ENCODE measurements around the gene PIM1.
A peak's percentile ranks its signal among the peaks of the same experiment; 100 is the strongest.

Gene PIM1

GRCh38 chr6:37162740-37163139, 7.2 kb upstream of the PIM1 start:
- Histone ChIP-seq H3K9me3 (ENCODE audit: insufficient read depth, low read depth, low read length) (no peaks in the 10 kb centered on the region), H3K9ac (ENCODE audit: low read depth, low read length) (no peak overlapping the region), H3K27ac (ENCODE audit: low read length) (no peak overlapping the region), H3K27me3 (ENCODE audit: insufficient read depth, low read length) (no peaks in the 10 kb centered on the region; the same call in 1 of the 2 replicates), H3K4me1 (ENCODE audit: insufficient read depth, low read length) (no peaks in the 10 kb centered on the region), H3K36me3 (ENCODE audit: insufficient read depth, low read depth, low read length) (no peaks in the 10 kb centered on the region), H3K4me3 (ENCODE audit: low read length) (no peak overlapping the region)

- peak overlapping the region; percentile 92; the same call in 1 of the 2 replicates for H3K9ac ChIP-seq (ENCODE audit: low read depth, low read length)
- H3K27me3 ChIP-seq (ENCODE audit: insufficient read depth, low read length), result peaks cover 5% of the 10 kb centered on the region; the same call in 1 of the 2 replicates
- no peaks in the 10 kb centered on the region for H3K9me3 ChIP-seq (ENCODE audit: insufficient read depth, low read depth, low read length)
- no peak overlapping the region for H3K27ac ChIP-seq (ENCODE audit: low read length)
- H3K4me1 ChIP-seq (ENCODE audit: insufficient read depth, low read length), result peaks cover 17% of the 10 kb centered on the region
- peaks cover 13% of the 10 kb centered on the region for H3K36me3 ChIP-seq (ENCODE audit: insufficient read depth, low read depth, low read length)
- peak overlapping the region; percentile 79 for H3K4me3 ChIP-seq (ENCODE audit: low read length)
These were observed 1.7 kb upstream of the PIM1 start for GRCh38 chr6:37168163-37168758.

- Histone ChIP-seq H3K27ac (ENCODE audit: low read length) (peak overlapping the region; percentile 92), H3K4me1 (ENCODE audit: insufficient read depth, low read length) (peaks cover 17% of the 10 kb centered on the region), H3K9me3 (ENCODE audit: insufficient read depth, low read depth, low read length) (no peaks in the 10 kb centered on the region), H3K36me3 (ENCODE audit: insufficient read depth, low read depth, low read length) (peaks cover 20% of the 10 kb centered on the region), H3K27me3 (ENCODE audit: insufficient read depth, low read length) (peaks cover 5% of the 10 kb centered on the region; the same call in 1 of the 2 replicates), H3K9ac (ENCODE audit: low read depth, low read length) (peak overlapping the region; percentile 92), H3K4me3 (ENCODE audit: low read length) (peak overlapping the region; percentile 79)
These were observed 999 bp upstream of the PIM1 start for GRCh38 chr6:37168811-37169495.

GRCh38 chr6:37170273-37171200, 585 bp downstream of the PIM1 start:
- peak overlapping the region; percentile 84 for H3K4me3 ChIP-seq (ENCODE audit: low read length)
- H3K27ac ChIP-seq (ENCODE audit: low read length), result no peak overlapping the region
- H3K27me3 ChIP-seq (ENCODE audit: insufficient read depth, low read length), result peaks cover 5% of the 10 kb centered on the region; the same call in 1 of the 2 replicates
- H3K4me1 ChIP-seq (ENCODE audit: insufficient read depth, low read length), result peaks cover 17% of the 10 kb centered on the region
- peaks cover 36% of the 10 kb centered on the region for H3K36me3 ChIP-seq (ENCODE audit: insufficient read depth, low read depth, low read length)
- H3K9ac ChIP-seq (ENCODE audit: low read depth, low read length), result peak overlapping the region; percentile 90
- no peaks in the 10 kb centered on the region for H3K9me3 ChIP-seq (ENCODE audit: insufficient read depth, low read depth, low read length)

GRCh38 chr6:37171201-37171969, 1.4 kb downstream of the PIM1 start:
- no peaks in the 10 kb centered on the region for H3K9me3 ChIP-seq (ENCODE audit: insufficient read depth, low read depth, low read length)
- H3K27me3 ChIP-seq (ENCODE audit: insufficient read depth, low read length), result peaks cover 5% of the 10 kb centered on the region; the same call in 1 of the 2 replicates
- peak overlapping the region; percentile 84 for H3K4me3 ChIP-seq (ENCODE audit: low read length)
- peaks cover 41% of the 10 kb centered on the region for H3K36me3 ChIP-seq (ENCODE audit: insufficient read depth, low read depth, low read length)
- no peak overlapping the region for H3K27ac ChIP-seq (ENCODE audit: low read length)
- H3K4me1 ChIP-seq (ENCODE audit: insufficient read depth, low read length), result peaks cover 17% of the 10 kb centered on the region
- H3K9ac ChIP-seq (ENCODE audit: low read depth, low read length), result peak overlapping the region; percentile 90

- peaks cover 41% of the 10 kb centered on the region for H3K36me3 ChIP-seq (ENCODE audit: insufficient read depth, low read depth, low read length)
- peaks cover 5% of the 10 kb centered on the region; the same call in 1 of the 2 replicates for H3K27me3 ChIP-seq (ENCODE audit: insufficient read depth, low read length)
- H3K4me1 ChIP-seq (ENCODE audit: insufficient read depth, low read length), result peaks cover 17% of the 10 kb centered on the region
- no peaks in the 10 kb centered on the region for H3K9me3 ChIP-seq (ENCODE audit: insufficient read depth, low read depth, low read length)
- H3K27ac ChIP-seq (ENCODE audit: low read length), result no peak overlapping the region
- peak overlapping the region; percentile 90; the same call in 1 of the 2 replicates for H3K9ac ChIP-seq (ENCODE audit: low read depth, low read length)
- H3K4me3 ChIP-seq (ENCODE audit: low read length), result peak overlapping the region; percentile 84
These were observed 2.2 kb downstream of the PIM1 start for GRCh38 chr6:37171970-37172812.

- Histone ChIP-seq H3K36me3 (ENCODE audit: insufficient read depth, low read depth, low read length) (peaks cover 41% of the 10 kb centered on the region), H3K27me3 (ENCODE audit: insufficient read depth, low read length) (peaks cover 5% of the 10 kb centered on the region; the same call in 1 of the 2 replicates), H3K27ac (ENCODE audit: low read length) (no peak overlapping the region), H3K9ac (ENCODE audit: low read depth, low read length) (no peak overlapping the region), H3K9me3 (ENCODE audit: insufficient read depth, low read depth, low read length) (no peaks in the 10 kb centered on the region), H3K4me1 (ENCODE audit: insufficient read depth, low read length) (peaks cover 17% of the 10 kb centered on the region), H3K4me3 (ENCODE audit: low read length) (no peak overlapping the region)
These were observed 3.0 kb downstream of the PIM1 start for GRCh38 chr6:37172912-37173492.

GRCh38 chr6:37173493-37174195, 3.7 kb downstream of the PIM1 start:
- H3K9ac ChIP-seq (ENCODE audit: low read depth, low read length), result no peak overlapping the region
- no peaks in the 10 kb centered on the region for H3K9me3 ChIP-seq (ENCODE audit: insufficient read depth, low read depth, low read length)
- H3K27me3 ChIP-seq (ENCODE audit: insufficient read depth, low read length), result no peaks in the 10 kb centered on the region
- no peak overlapping the region for H3K27ac ChIP-seq (ENCODE audit: low read length)
- peaks cover 11% of the 10 kb centered on the region for H3K4me1 ChIP-seq (ENCODE audit: insufficient read depth, low read length)
- H3K4me3 ChIP-seq (ENCODE audit: low read length), result no peak overlapping the region
- H3K36me3 ChIP-seq (ENCODE audit: insufficient read depth, low read depth, low read length), result peaks cover 41% of the 10 kb centered on the region

GRCh38 chr6:37174196-37174514, 4.2 kb downstream of the PIM1 start:
- H3K9ac ChIP-seq (ENCODE audit: low read depth, low read length), result no peak overlapping the region
- no peak overlapping the region for H3K27ac ChIP-seq (ENCODE audit: low read length)
- H3K27me3 ChIP-seq (ENCODE audit: insufficient read depth, low read length), result no peaks in the 10 kb centered on the region
- peaks cover 41% of the 10 kb centered on the region for H3K36me3 ChIP-seq (ENCODE audit: insufficient read depth, low read depth, low read length)
- H3K4me1 ChIP-seq (ENCODE audit: insufficient read depth, low read length), result peaks cover 7% of the 10 kb centered on the region
- no peak overlapping the region for H3K4me3 ChIP-seq (ENCODE audit: low read length)
- H3K9me3 ChIP-seq (ENCODE audit: insufficient read depth, low read depth, low read length), result no peaks in the 10 kb centered on the region
